Amniotic stem cell (primary cell): ENCODE data around the gene PLBD1.

Experiments
- DNase-seq: peaks from one replicate; lab custom pipeline; 2025; lab: John Stamatoyannopoulos, UW

PLBD1 gene

DNA sequence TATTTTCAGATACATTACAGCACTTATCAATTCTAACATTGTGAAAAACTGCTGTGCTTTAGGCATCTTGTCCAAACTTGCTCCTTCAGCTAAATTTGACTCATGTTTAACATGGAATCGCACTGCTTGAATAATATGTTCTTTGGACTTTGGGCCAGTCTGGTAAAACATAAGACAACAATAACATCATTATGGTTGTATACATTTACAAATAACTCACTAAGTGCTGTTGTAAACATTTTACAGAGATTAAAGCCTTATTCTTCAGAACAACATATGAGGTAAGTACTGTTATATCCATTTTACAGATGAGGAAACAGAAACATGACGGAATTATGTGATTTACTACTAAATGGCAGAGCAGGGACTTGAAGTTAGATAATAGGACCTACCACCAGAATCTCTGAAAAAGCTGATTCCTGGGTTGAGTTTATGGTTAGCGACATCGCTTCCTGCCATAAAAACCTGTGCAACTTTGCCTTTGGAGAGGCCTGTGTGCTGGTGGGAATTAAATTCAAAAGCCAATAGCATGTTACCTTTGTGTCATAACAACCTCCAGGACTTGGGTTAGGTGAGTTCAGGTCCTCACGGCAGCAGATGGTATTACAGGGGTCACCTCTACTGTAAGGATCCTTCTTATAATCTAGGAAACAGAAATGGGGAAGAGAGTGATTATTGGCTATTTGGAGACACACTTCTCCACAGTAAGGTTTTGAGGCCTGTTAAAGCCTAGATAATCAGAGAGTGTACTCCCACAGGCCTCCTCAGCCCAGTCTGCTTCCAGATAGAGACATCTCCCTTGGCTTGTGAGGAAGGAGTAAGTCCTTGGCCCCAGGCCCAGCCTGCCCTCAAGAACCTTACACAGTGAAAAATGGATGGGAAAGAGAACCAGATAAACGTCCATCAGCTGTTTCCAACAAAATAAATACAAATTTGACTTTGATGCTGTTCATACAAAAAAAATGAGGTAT, 61.8 kb downstream of the PLBD1 start:
- no peak for DNase-seq

DNA sequence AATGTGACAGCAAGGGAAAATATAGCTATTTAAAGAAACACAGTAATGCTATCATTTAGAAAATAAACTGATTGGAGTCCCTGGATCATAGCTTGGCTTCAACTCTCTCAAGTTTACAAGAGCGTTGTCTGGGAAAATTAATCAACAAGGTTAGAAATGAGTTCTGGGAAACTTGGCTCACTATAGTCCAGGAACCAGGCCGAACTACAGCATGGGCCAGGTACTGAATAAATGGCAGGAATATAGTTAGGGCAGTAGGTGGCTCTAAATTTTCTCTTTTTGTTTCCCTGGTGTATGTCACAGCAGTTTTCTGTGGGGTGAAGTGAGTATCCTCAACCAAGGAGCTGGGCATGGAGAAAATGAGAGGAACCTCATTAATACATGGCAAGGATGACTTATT, 72.4 kb downstream of the PLBD1 start:
- no peak for DNase-seq

DNA sequence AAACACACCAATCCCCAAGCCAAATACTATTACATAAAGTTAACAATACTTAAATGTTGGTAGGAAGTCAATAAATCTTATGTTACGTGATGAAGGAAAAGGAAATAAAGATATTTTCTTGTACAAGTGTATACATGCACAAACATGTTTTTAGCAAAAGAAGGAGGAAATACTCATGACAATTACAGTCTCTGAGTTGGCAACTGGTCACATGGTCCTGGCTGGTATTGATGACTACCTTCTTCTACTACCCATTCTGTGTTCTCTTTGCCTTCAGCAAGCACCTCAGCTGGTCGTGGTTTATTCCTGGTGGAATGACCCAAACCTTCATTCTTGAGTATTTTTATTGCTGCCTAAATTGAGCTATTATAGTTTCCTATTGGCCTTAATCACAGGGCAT, 84.8 kb downstream of the PLBD1 start:
- DNase-seq, result no peak

GRCh38 chr12:14482361-14482760, 85.3 kb downstream of the PLBD1 start:
- DNase-seq, result no peak

DNA sequence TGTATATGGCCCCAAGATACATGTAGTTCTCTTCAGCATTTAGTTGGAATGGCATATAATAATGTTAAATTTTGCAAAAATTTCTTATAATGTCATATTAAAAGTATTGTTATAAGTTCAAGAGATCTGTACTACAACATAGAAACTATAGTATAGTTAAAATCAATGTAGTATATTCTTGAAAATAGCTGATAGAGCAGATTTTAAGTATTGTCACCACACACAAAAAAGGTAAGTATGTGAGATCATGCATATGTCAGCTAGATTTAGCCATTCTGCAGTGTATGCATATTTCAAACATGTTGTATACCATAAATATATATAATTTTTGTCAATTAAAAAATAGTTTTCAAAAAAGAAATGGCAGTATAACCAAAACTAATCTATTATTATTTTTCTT, 86.5 kb downstream of the PLBD1 start:
- DNase-seq, result no peak

DNA sequence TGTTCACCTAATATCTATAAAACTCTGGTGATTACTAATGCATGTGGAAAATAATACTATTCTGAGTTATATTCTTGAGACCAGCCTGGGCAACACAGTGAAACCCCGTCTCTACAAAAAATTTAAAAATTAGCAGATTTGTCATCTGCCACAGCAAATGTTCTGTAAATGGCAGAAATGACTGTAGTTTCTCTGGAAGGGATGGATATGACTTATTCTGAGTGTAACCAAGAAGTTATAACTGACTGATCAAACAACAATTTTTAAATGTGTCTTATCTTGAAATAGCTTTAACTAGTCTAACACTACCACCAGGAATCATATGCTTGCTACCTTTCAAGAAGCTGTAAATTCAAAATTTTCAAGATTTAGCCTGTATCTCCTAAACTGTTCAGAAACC, 88.7 kb downstream of the PLBD1 start:
- no peak for DNase-seq

- DNase-seq, result no peak
Measured at GRCh38 chr12:14473707-14474287, 93.9 kb downstream of the PLBD1 start.

DNA sequence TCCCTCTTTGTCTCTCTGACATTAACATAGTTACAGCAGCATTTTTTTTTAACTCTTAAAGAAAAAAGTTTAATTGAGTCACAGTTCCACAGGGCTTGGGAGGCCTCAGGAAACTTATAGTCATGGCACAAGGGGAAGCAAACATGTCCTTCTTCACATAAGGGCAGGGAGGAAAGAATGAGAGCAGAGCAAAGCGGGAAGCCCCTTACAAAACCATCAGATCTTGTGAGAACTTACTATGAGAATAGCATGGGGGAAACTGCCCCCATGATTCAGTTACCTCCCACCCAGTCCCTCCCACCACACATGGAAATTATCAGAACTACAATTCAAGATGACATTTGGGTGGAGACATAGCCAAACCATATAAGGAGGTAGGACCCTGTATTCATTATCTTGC, 96.2 kb downstream of the PLBD1 start:
- DNase-seq, result no peak

GRCh38 chr12:14460212-14460841, 107.4 kb downstream of the PLBD1 start:
- no peak for DNase-seq

GRCh38 chr12:14454098-14454907, 113.4 kb downstream of the PLBD1 start:
- DNase-seq, result no peak
